Mucosa of rectum (tissue), 2 donors: ENCODE results near the gene RPS8.

ENCODE experiments used
- H3K27ac ChIP-seq, 2 donors: one replicate each; pipeline ENCODE4 v1.7.0; 2013; ENCODE audit warnings: inconsistent platforms in 2 of 2, low read depth in 2 of 2, low read length in 2 of 2
- H3K27me3 ChIP-seq, 2 donors: one replicate each; pipeline ENCODE4 v1.7.0; 2013; ENCODE audit warnings: low read length in 2 of 2; ENCODE audit not compliant: control insufficient read depth in 2 of 2, insufficient read depth in 2 of 2
- H3K36me3 ChIP-seq, 2 donors: one replicate each; pipeline ENCODE4 v1.7.0; 2013; ENCODE audit warnings: low read length in 2 of 2; ENCODE audit not compliant: control insufficient read depth in 2 of 2, insufficient read depth in 2 of 2
- H3K4me1 ChIP-seq, 2 donors: one replicate each; pipeline ENCODE4 v1.7.0; 2013; ENCODE audit warnings: low read length in 2 of 2, mild to moderate bottlenecking in 1 of 2; ENCODE audit not compliant: control insufficient read depth in 2 of 2, insufficient read depth in 2 of 2
- H3K4me3 ChIP-seq, 2 donors: one replicate each; pipeline ENCODE4 v1.7.0; 2013; ENCODE audit warnings: low read length in 2 of 2
- H3K9ac ChIP-seq, 2 donors: one replicate each; pipeline ENCODE4 v1.7.0; 2013; ENCODE audit warnings: low read length in 2 of 2, low read depth in 1 of 2, mild to moderate bottlenecking in 1 of 2
- H3K9me3 ChIP-seq, 2 donors: one replicate each; pipeline ENCODE4 v1.7.0; 2013; ENCODE audit warnings: low read length in 2 of 2; ENCODE audit not compliant: control insufficient read depth in 2 of 2
- donor health status: healthy.
- donor health status: Normal muscosa, but diverticular disease.

RPS8 gene

GRCh38 chr1:44780583-44781121 lies 5.3 kb downstream of the RPS8 start:
- Histone ChIP-seq H3K4me1 (peaks cover 17 to 26% of the 10 kb centered on the region in 2 donors), H3K9ac (no peak overlapping the region), H3K27me3 (no peaks in the 10 kb centered on the region), H3K27ac (no peak overlapping the region), H3K9me3 (no peaks in the 10 kb centered on the region), H3K36me3 (peaks cover 27 to 39% of the 10 kb centered on the region in 2 donors), H3K4me3 (no peak overlapping the region)

- Histone ChIP-seq H3K27ac (no peak overlapping the region), H3K9ac (peak overlapping the region; percentile 57 to 72)
Observed at GRCh38 chr1:44783697-44784093, 8.4 kb downstream of the RPS8 start.

GRCh38 chr1:44784094-44785028 lies 9.0 kb downstream of the RPS8 start:
- Histone ChIP-seq H3K9ac (peak overlapping the region; percentile 57 to 72), H3K36me3 (peaks cover 10 to 13% of the 10 kb centered on the region in 2 donors), H3K27me3 (no peaks in the 10 kb centered on the region), H3K4me3 (peak overlapping the region; percentile 44 to 59), H3K4me1 (peaks cover 18 to 21% of the 10 kb centered on the region in 2 donors), H3K9me3 (no peaks in the 10 kb centered on the region), H3K27ac (no peak overlapping the region)

More at GRCh38 chr1:44783697-44784093, 8.4 kb downstream of the RPS8 start:
- H3K27me3 ChIP-seq, result no peaks in the 10 kb centered on the region
- peaks cover 18 to 21% of the 10 kb centered on the region in 2 donors for H3K4me1 ChIP-seq
- H3K9me3 ChIP-seq, result no peaks in the 10 kb centered on the region
- H3K4me3 ChIP-seq, result peak overlapping the region; percentile 44 to 54
- peaks cover 12 to 19% of the 10 kb centered on the region in 2 donors for H3K36me3 ChIP-seq

GRCh38 chr1:44785029-44785380 lies 9.7 kb downstream of the RPS8 start:
- Histone ChIP-seq H3K9me3 (no peaks in the 10 kb centered on the region), H3K4me3 (no peak overlapping the region), H3K27ac (no peak overlapping the region), H3K9ac (no peak overlapping the region), H3K4me1 (peaks cover 18 to 21% of the 10 kb centered on the region in 2 donors), H3K36me3 (peaks cover 10 to 13% of the 10 kb centered on the region in 2 donors), H3K27me3 (no peaks in the 10 kb centered on the region)

GRCh38 chr1:44785501-44786137 lies 10.3 kb downstream of the RPS8 start:
- no peaks in the 10 kb centered on the region for H3K9me3 ChIP-seq
- no peaks in the 10 kb centered on the region for H3K27me3 ChIP-seq
- peak overlapping the region; percentile 35 to 65 for H3K9ac ChIP-seq
- peaks cover 18 to 21% of the 10 kb centered on the region in 2 donors for H3K4me1 ChIP-seq
- no peak overlapping the region for H3K27ac ChIP-seq
- H3K36me3 ChIP-seq, result peaks cover 7% of the 10 kb centered on the region in 2 donors
- H3K4me3 ChIP-seq, result peak overlapping the region; percentile 56 to 70

- Histone ChIP-seq H3K4me1 (peaks cover 21% of the 10 kb centered on the region in 2 donors), H3K4me3 (peak overlapping the region; percentile 56 to 70), H3K9me3 (no peaks in the 10 kb centered on the region), H3K9ac (peak overlapping the region; percentile 35 to 65), H3K36me3 (peaks cover under 1 to 2% of the 10 kb centered on the region in 2 donors), H3K27me3 (no peaks in the 10 kb centered on the region), H3K27ac (peak overlapping the region in 1 of 2 donors; percentile 61)
Observed at GRCh38 chr1:44786138-44786840, 10.9 kb downstream of the RPS8 start.

- Histone ChIP-seq H3K27me3 (no peaks in the 10 kb centered on the region), H3K9me3 (no peaks in the 10 kb centered on the region), H3K36me3 (no peaks in the 10 kb centered on the region), H3K9ac (peak overlapping the region; percentile 35 to 65), H3K4me3 (peak overlapping the region in 1 of 2 donors; percentile 70), H3K27ac (no peak overlapping the region), H3K4me1 (peaks cover 21 to 25% of the 10 kb centered on the region in 2 donors)
Observed at GRCh38 chr1:44786841-44787426, 11.6 kb downstream of the RPS8 start.

GRCh38 chr1:44787506-44787905 lies 12.2 kb downstream of the RPS8 start:
- Histone ChIP-seq H3K36me3 (no peaks in the 10 kb centered on the region), H3K27me3 (no peaks in the 10 kb centered on the region), H3K27ac (no peak overlapping the region)

GRCh38 chr1:44788120-44788860 lies 12.9 kb downstream of the RPS8 start, which contains the start of gene BEST4:
Gene BEST4, minus strand, starts transcription at chr1:44788170. Its CDS starts 465 bp downstream, at chr1:44787705.
- no peak within 1 kb of the TSS for H3K9ac ChIP-seq
- H3K4me1 ChIP-seq, result peaks cover 21 to 25% of the 10 kb centered on the region in 2 donors
- no peak within 1 kb of the TSS for H3K4me3 ChIP-seq
- no peak within 1 kb of the TSS for H3K27ac ChIP-seq
- H3K9me3 ChIP-seq, result no peaks in the 10 kb centered on the region
- H3K36me3 ChIP-seq, result no peaks in the 10 kb centered on the region
- H3K27me3 ChIP-seq, result no peaks in the 10 kb centered on the region

More at GRCh38 chr1:44787506-44787905, 12.2 kb downstream of the RPS8 start:
- Histone ChIP-seq H3K9ac (no peak overlapping the region), H3K4me1 (peaks cover 21 to 25% of the 10 kb centered on the region in 2 donors), H3K9me3 (no peaks in the 10 kb centered on the region), H3K4me3 (no peak overlapping the region)
